HG03460 (cell line): Measurements from ENCODE around the gene RUSF1.
"Not testable (repeated sequence)": the region's sequence is repeated elsewhere in the genome, so short reads cannot be mapped to it uniquely, and the experiment has no call there.

ENCODE experiments used
- ATAC-seq: cut with Tn5 transposase; IDR thresholded peaks from one replicate; pipeline ENCODE4 v1.9.1; 2021; ENCODE audit not compliant: unreplicated experiment

Gene RUSF1

DNA sequence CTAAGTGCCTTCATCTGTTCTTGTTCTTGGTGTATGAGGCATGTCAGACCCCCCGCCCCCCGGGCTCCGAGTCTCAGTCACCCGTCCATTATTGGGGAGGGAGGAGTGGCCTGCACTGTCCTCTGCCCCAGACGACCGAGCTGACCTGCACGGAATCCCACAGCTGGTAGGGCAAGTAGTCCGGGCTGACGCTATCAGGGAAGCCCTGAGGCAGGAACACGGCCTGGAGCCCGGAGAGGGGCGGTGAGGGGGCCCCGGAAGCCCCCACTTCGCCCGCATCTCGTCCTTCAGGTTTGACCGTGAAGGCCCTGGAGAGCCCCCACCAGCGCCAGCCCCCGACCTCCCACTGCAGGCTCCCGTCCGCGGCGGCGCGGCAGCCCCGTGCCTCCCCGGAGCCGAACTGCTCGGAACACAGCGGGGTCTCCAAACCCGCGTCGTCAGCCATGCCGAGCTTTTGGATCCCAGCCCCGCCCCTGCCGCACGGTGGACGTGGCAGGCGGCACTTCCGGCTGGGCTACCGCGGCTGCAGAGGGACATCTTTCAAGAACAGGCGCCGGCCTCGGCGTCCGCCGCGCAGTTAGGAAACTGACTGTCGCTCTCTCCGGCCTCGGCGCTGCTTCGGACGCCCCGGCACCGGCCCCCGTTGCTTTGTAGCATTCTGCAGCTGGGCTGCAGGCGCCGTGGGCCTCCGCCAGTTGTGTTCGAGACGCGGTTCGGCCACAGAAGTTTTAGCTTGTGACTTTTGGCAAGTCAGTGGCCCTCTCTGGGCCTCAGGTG, at the start of gene RUSF1:
RUSF1 (minus strand) TSS at position 463 of the 777 bp plus-strand sequence; CDS start at position 445, 18 bp downstream.
- peak; percentile 88 for ATAC-seq

DNA sequence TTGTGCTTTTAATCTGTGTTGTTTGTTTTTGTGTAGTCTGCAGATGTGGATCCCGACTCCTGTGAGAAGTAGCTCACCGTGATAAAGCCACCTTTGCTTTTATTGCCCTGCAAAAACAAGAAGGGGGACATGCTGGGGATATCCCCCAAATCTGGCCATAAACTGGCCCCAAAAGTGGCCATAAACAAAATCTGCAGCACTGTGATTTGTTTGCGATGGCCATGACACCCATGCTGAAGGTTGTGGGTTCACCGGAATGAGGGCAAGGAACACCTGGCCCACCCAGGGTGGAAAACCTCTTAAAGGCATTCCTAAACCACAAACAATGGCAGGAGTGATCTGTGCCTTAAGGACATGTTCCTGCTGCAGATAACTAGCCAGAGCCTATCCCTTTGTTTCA, 34.6 kb upstream of the RUSF1 start:
- no peak for ATAC-seq

DNA sequence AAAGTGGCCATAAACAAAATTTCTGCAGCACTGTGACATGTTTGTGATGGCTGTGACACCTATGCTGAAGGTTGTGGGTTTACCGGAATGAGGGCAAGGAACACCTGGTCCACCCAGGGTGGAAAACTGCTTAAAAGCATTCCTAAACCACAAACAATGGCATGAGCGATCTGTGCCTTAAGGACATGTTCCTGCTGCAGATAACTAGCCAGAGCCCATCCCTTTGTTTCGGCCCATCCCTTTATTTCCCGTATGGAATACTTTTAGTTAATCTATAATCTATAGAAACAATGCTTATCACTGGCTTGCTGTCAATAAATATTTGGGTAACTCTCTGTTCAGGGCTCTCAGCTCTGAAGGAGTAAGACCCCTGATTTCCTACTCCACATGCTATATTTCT, 31.6 kb upstream of the RUSF1 start:
- not testable (repeated sequence) for ATAC-seq

DNA sequence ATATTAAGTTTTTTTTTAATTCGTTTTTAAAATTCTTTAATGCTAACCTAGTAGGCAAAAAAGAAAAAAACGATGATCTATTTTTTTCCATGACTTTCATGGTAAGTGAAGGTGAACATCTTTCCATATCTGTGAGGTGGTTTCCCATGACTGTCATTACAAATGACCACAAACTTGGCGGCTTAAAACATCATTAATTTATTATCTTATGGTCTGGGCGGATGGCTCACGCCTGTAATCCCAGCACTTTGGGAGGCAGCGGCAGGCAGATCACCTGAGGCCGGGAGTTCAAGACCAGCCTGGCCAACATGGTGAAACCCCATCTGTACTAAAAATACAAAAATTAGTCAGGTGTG, 30.0 kb upstream of the RUSF1 start:
- not testable (repeated sequence) for ATAC-seq

DNA sequence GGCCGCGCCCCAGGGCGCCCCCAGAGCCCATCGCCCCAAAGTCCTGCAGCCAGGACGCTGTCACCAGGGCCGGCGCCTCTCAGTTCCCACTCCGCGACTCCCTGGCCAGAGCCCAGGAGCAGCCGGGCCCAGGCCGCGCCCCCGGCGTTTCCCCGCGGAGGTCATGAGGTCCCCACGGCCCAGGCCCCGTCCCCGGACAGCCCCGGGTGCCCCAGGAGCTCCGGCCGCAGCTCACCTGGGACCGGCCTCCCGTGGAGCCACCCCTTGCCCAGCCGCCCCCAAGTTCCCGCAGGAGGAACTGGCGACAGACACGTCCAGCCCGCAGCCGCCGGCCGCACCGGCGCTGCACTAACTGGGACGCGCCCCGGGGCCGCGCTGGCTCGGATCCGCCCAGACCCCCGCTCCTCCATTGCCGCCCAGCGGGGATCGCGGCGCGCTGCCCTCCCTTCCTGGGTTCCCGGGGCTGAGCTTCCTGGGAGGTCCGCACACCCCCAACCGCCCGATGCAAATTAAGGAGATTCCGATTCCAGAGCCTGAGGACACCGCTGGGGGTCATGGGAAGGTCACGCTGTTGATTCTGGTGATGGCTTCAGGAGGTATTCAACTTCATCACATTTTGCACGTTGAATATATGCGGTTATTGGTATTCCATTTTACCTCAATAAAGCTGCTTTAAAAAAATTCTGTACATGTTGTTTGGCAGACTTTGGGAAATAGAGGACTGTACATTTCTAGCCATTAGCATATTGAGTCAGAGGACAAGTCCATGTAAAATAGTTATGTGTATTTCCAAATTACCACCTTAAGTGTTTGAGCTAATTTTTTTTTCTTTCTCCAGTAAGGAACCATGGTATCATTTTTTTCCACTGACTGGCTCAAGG, 29.4 kb upstream of the RUSF1 start:
- no peak for ATAC-seq

DNA sequence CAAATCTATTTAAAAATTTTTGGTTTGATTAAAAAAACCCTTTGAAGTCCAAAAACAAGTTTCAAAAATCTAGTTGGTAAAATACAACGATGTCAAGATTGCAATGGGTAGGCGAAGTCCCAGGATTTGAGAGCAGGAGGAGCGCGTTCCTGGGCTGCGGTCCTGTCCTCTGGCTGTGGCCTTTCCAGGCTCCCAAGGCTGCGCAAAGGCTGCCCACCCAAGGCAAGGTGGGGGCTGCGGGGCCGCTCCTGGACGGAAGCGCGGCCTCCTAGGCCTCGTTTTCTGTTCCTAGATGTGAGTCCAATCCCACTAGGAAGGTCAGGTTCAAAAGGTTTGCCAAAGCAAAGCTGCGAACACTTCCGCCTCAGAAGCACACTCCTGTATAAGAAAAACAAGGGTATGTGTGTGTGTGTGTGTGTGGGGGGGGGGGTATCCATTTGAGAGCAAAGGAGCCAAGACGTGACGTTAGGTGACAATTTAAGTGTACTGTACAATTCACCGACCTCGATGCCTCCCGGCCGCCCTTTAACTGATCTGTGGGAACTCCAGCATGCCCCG, 28.7 kb upstream of the RUSF1 start:
- ATAC-seq: no peak

DNA sequence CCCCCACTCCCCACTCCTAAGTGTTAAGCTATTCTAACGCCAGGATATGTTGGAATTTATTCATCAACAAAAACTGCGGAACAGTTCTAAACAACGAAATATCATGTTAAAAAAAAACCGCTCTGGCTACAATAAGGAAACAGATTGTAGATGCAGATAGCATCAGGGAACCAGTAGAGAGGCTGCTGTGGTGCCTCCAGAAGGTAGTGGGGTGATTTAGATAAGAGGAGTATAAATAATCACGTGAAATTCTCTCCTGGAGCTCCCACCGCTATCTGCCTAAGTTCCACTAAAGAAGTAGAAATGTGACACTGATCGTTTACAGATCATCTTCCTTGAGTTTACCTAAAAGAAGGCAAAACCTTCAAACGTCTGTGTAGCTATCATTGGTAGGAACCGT, 27.5 kb upstream of the RUSF1 start:
- ATAC-seq: no peak

DNA sequence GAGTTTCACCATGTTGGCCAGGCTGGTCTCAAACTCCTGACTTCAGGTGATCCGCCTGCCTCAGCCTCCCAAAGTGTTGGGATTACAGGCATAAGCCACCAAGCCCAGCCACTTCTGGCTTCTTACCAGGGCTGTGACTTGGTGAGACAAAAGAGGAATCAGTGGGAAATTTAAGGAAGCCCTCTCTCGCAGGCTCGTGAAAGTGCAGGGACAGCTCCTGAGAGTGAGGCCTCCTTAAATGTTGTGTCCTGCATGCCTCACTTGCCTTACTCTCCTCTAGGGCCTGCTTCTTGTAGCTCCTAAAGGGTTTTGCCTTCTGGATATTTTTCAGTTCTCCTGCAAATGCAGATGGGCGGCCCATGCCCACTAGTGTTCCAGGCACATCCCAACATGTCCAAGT, 24.7 kb upstream of the RUSF1 start:
- no peak for ATAC-seq

DNA sequence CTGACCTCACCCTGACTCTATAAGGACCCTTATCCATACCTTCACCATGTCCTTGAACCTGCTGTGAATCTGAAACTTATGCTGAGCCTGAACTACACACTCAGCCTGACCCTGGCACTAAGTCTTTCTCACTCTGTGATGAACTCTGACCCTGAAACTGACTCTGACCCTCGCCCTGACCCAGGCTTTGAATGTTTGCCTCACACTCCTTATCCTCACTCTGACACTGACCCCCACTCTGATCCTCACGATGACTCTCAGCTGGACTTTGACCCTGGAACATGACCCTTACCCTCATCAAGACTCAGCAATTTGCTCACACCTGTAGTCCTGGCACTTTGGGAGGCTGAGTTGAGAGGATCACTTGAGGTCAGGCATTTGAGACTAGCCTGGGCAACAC, 23.9 kb upstream of the RUSF1 start:
- ATAC-seq: no peak

DNA sequence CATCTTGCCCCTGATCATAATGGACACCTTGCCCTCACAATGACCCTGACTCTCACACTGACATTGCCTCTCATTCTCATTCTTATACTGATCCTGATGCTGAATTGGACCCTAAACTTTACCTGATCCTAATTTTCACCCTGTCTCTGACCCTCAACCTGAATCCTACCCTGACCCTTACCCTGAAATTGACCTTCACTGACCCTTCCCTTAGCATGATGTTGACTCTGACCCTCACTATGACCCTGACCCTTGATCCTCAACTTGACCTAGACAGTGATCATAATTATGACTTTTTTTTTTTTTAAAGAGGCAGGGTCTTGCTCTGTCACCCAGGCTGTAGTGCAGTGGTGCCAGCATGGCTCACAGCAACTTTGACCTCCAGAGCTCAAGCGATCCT, 22.9 kb upstream of the RUSF1 start:
- no peak for ATAC-seq

DNA sequence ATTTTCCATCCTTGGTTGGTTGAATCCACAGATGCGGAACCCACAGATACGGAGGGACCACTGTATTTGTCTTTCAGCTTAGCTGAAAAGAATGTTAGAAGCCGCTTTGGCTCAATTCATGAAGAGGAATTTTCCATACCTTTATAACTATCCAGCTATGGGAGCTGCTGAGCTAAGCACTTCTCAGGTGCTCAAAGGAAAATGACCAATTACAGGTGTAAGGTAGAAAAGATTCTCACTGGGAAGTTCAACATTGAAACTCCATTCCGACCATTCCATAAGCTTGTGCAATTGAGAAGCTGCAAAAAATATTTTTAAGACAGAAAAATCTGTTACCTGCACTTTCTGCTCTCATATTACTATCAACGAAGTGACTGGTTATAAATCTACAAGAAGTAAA, 22.2 kb upstream of the RUSF1 start:
- no peak for ATAC-seq

DNA sequence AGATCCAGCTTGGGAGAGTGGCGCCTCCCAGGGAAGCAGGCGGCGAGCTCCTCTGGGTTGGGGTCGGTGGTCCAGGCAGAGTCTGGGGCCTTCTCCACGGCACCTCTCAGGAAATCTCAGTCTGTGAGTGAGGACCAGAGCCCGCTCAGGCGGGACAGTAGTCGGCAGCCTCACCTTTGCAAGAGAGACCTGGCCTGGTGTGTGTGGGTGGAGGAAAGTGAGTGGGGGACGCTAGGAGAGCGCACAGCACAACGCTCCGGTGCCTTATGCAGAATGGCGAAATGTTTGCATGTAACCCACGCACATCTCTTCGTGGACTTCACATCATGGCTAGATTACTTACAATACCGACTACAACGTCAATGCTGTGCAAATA, 21.7 kb upstream of the RUSF1 start:
- ATAC-seq: no peak

DNA sequence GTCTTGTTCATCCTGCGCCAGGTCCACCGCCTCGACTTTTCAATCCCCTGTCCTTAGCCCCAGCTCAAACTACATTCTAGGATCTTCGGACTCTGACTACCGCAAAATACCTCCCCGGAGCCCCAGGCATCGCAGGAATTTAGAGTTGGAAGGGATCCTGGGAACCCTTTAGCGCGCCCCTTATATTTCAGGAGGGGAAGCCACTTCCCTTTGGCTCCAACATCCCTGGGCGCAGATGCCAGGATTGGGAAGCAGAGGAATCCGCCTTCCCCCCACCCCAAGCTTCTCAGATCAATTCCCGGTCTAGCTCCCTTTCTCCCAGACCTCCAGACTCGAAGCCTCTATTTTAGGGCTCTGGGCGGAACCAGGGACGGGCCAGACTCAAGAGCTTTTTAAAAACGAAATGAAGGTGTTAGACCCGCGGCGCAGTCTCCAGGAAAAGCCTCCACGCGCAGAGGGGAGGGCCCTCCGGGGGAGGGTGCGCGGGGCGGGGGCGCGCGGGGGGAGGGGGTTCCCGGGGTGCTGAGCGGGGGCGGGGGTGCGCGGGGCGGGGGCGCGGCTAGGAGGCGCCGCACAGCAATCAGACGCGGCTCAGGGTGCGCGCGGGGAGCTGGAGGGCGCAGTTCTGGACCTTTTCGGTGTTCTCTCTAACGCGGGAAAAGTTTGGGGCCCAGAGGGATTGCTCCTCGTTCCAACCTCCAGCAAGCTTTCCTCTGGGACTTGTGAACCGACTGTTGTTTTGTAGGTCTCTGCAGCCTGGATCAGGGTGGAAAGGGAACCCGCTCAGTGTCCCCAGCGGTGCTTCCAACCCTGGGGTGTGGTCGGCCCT, 21.1 kb upstream of the RUSF1 start:
- no peak for ATAC-seq

DNA sequence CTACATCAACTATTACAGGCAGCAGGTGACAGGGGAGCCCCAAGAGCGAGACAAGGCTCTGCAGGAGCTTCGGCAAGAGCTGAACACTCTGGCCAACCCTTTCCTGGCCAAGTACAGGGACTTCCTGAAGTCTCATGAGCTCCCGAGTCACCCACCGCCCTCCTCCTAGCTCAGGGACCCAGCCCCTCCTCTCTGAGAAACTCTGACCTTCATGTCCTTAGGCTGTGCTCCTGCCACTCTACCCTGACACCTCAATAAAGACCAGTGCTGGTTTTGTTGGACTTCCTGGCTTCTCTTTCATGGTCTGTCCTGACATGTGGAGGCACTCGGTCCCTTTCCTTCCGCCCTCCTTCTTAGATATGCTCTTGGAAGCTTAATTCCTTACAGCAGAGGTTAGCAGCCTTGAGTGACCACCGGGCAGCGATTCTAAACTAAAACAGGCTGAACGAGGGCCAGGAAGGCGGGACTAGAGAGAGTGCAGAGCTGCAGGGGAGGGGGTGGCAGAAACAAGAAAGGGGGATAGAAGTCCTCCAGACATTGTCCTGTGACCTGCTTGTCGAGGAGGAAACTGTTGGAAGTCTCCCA, 20.4 kb upstream of the RUSF1 start:
- ATAC-seq: no peak

DNA sequence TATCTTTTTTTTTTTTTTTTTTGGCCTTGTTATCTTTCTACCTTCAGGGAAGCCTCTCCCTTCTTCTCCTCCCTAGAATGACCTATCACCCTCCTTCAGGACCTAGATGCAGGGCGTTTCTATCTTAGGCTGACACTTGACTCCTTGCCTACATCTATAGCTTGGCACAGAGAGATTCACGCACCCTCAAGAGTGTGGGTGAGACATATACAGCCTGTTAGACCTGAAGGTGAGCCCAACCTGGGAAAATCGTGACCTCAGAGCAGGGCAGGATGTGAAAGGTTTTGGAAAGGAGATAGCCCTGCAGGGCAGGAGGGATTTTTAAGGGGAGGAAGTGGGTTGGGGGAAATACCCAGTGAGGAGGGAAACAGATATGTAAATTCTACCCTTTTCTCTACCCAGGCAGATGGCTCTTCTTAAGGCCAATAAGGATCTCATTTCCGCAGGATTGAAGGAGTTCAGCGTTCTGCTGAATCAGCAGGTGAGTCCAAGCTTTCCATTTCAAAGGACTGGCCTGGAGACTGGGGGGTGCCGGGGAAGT, 19.6 kb upstream of the RUSF1 start, which contains the start of gene AHSP:
AHSP (plus strand) TSS at position 167 of the 541 bp plus-strand sequence; CDS start at position 407, 240 bp downstream.
- no peak for ATAC-seq

DNA sequence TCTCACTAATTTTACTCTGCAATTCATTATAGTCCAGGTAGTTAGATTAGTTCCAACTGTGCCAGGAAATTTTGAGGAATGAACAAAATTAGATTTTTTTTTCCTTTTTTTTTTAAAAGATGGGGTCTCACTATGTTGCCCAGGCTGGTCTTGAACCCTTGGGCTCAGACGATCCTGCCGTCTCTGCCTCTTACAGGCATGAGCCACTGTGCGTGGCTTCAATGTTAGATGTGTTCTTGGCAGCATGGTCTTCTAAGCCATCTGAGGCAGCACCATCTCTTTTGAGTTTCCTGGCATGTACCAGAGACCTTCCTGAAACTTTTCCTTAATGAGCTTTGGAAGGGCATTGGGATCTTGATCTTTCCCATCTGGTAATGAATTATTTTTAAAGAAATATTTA, 16.9 kb upstream of the RUSF1 start:
- ATAC-seq: no peak

DNA sequence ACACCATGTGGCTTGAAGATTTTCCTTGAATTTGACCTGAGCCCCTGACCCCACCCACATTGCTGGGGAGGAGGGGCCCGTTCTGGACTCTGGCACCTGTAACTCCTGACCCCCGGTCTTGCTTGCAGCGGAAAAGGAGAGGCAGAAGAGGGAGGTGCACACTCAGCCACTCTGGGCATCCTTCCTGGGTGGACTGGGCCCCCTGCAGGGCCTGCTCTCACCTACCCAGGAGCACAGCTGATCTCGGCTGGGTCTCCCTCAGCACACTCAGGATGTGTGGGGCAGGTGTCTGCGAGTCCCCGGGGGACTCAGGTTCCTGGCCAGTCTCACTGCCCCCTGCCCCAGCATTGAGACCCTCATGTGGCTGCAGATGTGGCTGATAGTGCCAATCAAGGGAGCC, 15.6 kb upstream of the RUSF1 start:
- not testable (repeated sequence) for ATAC-seq

DNA sequence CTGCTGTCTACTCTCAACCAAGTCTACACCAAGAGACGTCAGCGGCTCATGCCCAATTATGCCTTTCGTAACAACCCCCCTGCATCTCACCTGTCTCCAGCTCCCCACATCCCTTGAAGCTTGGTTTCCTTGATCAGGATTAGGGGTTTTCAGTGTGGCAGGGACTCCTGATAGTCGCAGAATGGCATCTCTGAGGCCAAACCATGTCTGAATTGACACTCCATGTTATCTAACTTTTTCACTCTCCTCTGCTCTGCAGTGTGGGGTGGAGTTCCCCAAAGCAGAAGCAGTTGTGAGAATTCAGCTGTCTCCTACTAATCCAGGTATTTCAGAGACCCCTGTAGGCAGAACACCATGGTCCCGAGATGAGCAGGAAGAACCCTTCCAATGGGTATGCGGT, 13.9 kb upstream of the RUSF1 start:
- no peak for ATAC-seq

DNA sequence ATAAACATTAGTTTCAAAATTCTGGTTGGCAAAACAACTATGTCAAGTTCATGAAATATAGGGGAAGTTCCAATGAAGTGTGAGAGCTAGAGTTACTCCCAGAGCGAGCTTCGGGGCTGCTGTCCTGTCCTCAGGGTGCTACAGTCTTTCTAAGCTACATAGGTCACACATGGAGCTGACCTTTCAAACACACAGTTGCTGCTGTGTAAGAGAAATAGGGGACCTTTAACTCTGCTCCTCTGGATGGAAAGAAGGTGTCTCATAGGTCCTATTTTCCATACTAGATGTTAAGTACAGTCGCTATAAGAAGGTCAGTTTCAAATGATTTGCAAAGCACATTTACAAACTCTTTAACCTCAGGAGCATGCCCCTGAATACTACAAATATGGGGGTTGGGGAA, 13.2 kb upstream of the RUSF1 start:
- no peak for ATAC-seq

DNA sequence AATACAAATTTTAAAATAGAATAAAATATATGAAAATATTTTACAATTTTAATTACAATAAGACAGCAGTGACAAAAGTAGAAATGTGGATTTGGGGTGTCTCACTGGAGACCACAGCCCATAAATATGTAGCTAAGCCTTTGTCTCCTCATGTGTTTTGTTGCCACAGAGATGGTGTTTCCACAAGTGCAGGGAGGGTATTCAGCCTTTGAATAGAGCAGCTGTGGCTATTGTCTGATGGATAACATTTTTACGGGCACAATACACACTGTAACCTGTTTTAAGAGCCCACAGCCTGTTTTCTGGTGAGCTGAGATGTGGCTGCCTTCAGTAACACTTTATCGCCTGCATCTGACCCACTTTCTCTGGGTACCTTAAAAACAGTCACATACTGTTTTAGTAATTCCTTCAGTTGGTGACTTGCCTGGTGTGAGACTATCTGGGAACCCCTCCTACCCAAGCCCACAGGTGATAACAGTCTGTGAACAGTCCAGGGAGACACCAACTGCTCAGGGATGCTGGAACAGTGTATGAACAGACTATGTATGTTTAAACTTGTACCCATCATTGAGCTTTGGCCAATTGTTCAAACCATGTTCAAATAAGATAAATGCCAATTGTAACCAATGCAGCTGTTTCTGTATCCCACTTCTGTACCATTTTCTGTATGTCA, 11.7 kb upstream of the RUSF1 start:
- ATAC-seq: no peak
